SK-N-MC (cell line): ENCODE results near the gene OTUD7B.

ENCODE experiments used
- EZH2 ChIP-seq: fragments of 200-600 bp; sonication (generic); IDR thresholded peaks from one replicate; pipeline ENCODE4 v1.6.1; 2017; ENCODE audit warnings: antibody characterized with exemption
- FOXP2 ChIP-seq: optimal IDR thresholded peaks from 2 replicates; pipeline ENCODE3; 2011; ENCODE audit warnings: mild to moderate bottlenecking, moderate library complexity; ENCODE audit not compliant: insufficient read depth; ENCODE audit errors: extremely low read length, control extremely low read depth
- POLR2AphosphoS5 ChIP-seq: IDR thresholded peaks from 2 replicates; pipeline ENCODE4 v1.6.1; 2012; ENCODE audit warnings: mild to moderate bottlenecking, low read depth, low read length, borderline replicate concordance

DNA sequence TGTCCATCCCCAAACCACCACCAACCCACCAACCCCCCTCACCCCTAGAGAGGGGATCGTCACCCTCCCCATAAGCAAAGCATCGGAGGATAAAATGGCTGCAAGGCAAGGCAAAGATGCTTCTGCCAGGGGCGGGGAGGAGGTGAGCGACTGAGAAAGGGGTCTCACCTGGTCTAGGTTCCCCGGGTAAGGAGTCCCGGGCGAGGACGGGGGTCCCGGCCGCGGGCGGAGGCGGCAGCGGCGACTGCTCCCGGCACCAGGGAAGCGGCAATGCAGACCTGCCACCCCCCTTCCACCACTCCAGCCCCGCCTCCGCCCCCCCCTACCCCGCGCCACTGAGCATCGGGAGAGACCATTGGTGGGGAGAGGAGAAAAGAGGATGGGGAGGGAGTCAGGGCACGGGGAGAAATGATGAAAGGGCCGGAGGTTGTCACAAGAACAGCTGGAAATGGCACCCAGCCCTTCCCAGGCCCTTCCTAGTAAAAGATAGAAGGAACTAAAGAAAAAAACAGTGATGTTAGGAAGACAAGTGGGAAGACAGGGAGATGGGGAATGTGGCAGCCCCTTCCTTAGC lies 92.9 kb downstream of the OTUD7B start, which contains the start of gene SV2A:
- no peak for TF ChIP-seq EZH2
- TF ChIP-seq POLR2AphosphoS5, result no peak
- TF ChIP-seq FOXP2, result no peak
